Osteocyte (in vitro differentiated cells): ENCODE data around the gene TTYH3. TPM values are rescaled to one million over a fixed set of nuclear protein-coding genes. Genes with fewer than 3 reads are reported as not detected.

Source experiments
- DNase-seq: peaks from one replicate; pipeline ENCODE4 v3.0.0; 2021; ENCODE audit warnings: mixed read lengths; ENCODE audit not compliant: unreplicated experiment; ENCODE audit errors: extremely low spot score
- H3K27ac Mint-ChIP-seq: one replicate; pipeline ENCODE4 v1.8.0; 2021; ENCODE audit warnings: mild to moderate bottlenecking, mixed read lengths; ENCODE audit not compliant: unreplicated experiment
- H3K27me3 Mint-ChIP-seq: one replicate; pipeline ENCODE4 v1.8.0; 2021; ENCODE audit warnings: mixed read lengths; ENCODE audit not compliant: unreplicated experiment
- H3K36me3 Mint-ChIP-seq: one replicate; pipeline ENCODE4 v1.8.0; 2021; ENCODE audit warnings: mixed read lengths; ENCODE audit not compliant: unreplicated experiment
- H3K4me1 Mint-ChIP-seq: one replicate; pipeline ENCODE4 v1.8.0; 2021; ENCODE audit warnings: mixed read lengths; ENCODE audit not compliant: unreplicated experiment
- H3K4me3 Mint-ChIP-seq: one replicate; pipeline ENCODE4 v1.8.0; 2021; ENCODE audit warnings: mild to moderate bottlenecking, moderate library complexity, mixed read lengths; ENCODE audit not compliant: unreplicated experiment
- H3K9me3 Mint-ChIP-seq: one replicate; pipeline ENCODE4 v1.8.0; 2021; ENCODE audit warnings: mixed read lengths; ENCODE audit not compliant: unreplicated experiment
- CTCF ChIP-seq: fragments of 200-600 bp; sonication (generic); IDR thresholded peaks from 2 replicates; pipeline ENCODE4 v1.5.0; 2021; ENCODE audit warnings: antibody characterized with exemption, mild to moderate bottlenecking, moderate library complexity
- total RNA-seq: library from RNA; stranded (reverse); gene quantifications from 2 replicates; pipeline ENCODE4 v1.2.1, GENCODE V29; 2021

The TTYH3 gene
- total RNA-seq, 1 donor from 2014 or later, result 376 TPM

GRCh38 chr7:2699289-2699620 lies 67.5 kb downstream of the TTYH3 start:
- no peaks in the 10 kb centered on the region for H3K36me3 Mint-ChIP-seq
- no peak for DNase-seq
- no peaks in the 10 kb centered on the region for H3K9me3 Mint-ChIP-seq
- no peak overlapping the region for H3K4me3 Mint-ChIP-seq
- TF ChIP-seq CTCF, result no peak
- no peak overlapping the region for H3K27ac Mint-ChIP-seq
- no peaks in the 10 kb centered on the region for H3K4me1 Mint-ChIP-seq
- H3K27me3 Mint-ChIP-seq, result no peaks in the 10 kb centered on the region

GRCh38 chr7:2700141-2700850 lies 68.5 kb downstream of the TTYH3 start:
- H3K27me3 Mint-ChIP-seq, result no peaks in the 10 kb centered on the region
- no peaks in the 10 kb centered on the region for H3K36me3 Mint-ChIP-seq
- H3K4me1 Mint-ChIP-seq, result no peaks in the 10 kb centered on the region
- H3K9me3 Mint-ChIP-seq, result no peaks in the 10 kb centered on the region
- no peak for DNase-seq
- no peak for TF ChIP-seq CTCF
- H3K27ac Mint-ChIP-seq, result no peak overlapping the region
- H3K4me3 Mint-ChIP-seq, result no peak overlapping the region

- no peak for DNase-seq
- TF ChIP-seq CTCF, result no peak
- Mint-ChIP-seq H3K4me1 (no peaks in the 10 kb centered on the region), H3K36me3 (no peaks in the 10 kb centered on the region), H3K9me3 (no peaks in the 10 kb centered on the region), H3K27me3 (no peaks in the 10 kb centered on the region), H3K4me3 (no peak overlapping the region), H3K27ac (no peak overlapping the region)
Observed at GRCh38 chr7:2701424-2701823, 69.6 kb downstream of the TTYH3 start.

- Mint-ChIP-seq H3K9me3 (no peaks in the 10 kb centered on the region), H3K4me3 (no peak overlapping the region), H3K4me1 (no peaks in the 10 kb centered on the region), H3K27ac (no peak overlapping the region), H3K27me3 (no peaks in the 10 kb centered on the region), H3K36me3 (no peaks in the 10 kb centered on the region)
- DNase-seq, result no peak
- no peak for TF ChIP-seq CTCF
Observed at GRCh38 chr7:2701832-2702593, 70.2 kb downstream of the TTYH3 start.

GRCh38 chr7:2702594-2702957 lies 70.8 kb downstream of the TTYH3 start:
- no peaks in the 10 kb centered on the region for H3K36me3 Mint-ChIP-seq
- no peak for DNase-seq
- no peak for TF ChIP-seq CTCF
- H3K4me3 Mint-ChIP-seq, result no peak overlapping the region
- no peak overlapping the region for H3K27ac Mint-ChIP-seq
- H3K9me3 Mint-ChIP-seq, result no peaks in the 10 kb centered on the region
- H3K27me3 Mint-ChIP-seq, result no peaks in the 10 kb centered on the region
- H3K4me1 Mint-ChIP-seq, result no peaks in the 10 kb centered on the region
